ENCODE data around the gene APP. TPM values are rescaled to one million over a fixed set of nuclear protein-coding genes. Genes with fewer than 3 reads are reported as not detected.

APP gene
- total and polyA plus RNA-seq, 7 donors: 37.7 to 118 (median 56.6) TPM

- H3K36me3 ChIP-seq (ENCODE audit: insufficient read depth in 1 of 2, low read depth in 1 of 2): no peaks in the 10 kb centered on the region
- H3K27ac ChIP-seq: no peak overlapping the region
- TF ChIP-seq CTCF (IDR thresholded peaks at IDR 0.05): no peak
- no peak overlapping the region for H3K4me3 ChIP-seq
- ATAC-seq (no peak), DNase-seq (no peak)
- H3K27me3 ChIP-seq (ENCODE audit: insufficient read depth in 3 of 3, low read length in 2 of 3): no peaks in the 10 kb centered on the region
- WGBS, 3 donors: 22 to 44% (median 38%) methylated on average over 7 of the region's 7 CpGs
- no peaks in the 10 kb centered on the region for H3K9me3 ChIP-seq
- intact Hi-C loops (cut with DNase I): no loop called here
- H3K4me1 ChIP-seq: no peaks in the 10 kb centered on the region
These were observed 93.0 kb downstream of the APP start for GRCh38 chr21:26077521-26077920.

GRCh38 chr21:26072666-26073615 lies 97.6 kb downstream of the APP start:
- no peaks in the 10 kb centered on the region for H3K36me3 ChIP-seq (ENCODE audit: insufficient read depth in 1 of 2, low read depth in 1 of 2)
- no peaks in the 10 kb centered on the region for H3K27me3 ChIP-seq (ENCODE audit: insufficient read depth in 3 of 3, low read length in 2 of 3)
- no peak overlapping the region for H3K4me3 ChIP-seq
- intact Hi-C loops (cut with DNase I): no loop called here
- DNase-seq (no peak), ATAC-seq (no peak)
- no peak overlapping the region for H3K27ac ChIP-seq
- no peaks in the 10 kb centered on the region for H3K9me3 ChIP-seq
- 87 to 94% (median 93%) methylated on average over 9 of the region's 9 CpGs for WGBS, 3 donors
- no peak for TF ChIP-seq CTCF (IDR thresholded peaks at IDR 0.05)
- H3K4me1 ChIP-seq: no peaks in the 10 kb centered on the region

- intact Hi-C loops (cut with DNase I): no loop called here
- ATAC-seq: peak in 1 of 4 donors; percentile 38
- H3K9me3 ChIP-seq: no peaks in the 10 kb centered on the region
- H3K4me3 ChIP-seq: peak overlapping the region; percentile 22
- WGBS, 3 donors: 37 to 51% (median 39%) methylated on average over 8 of the region's 8 CpGs
- no peaks in the 10 kb centered on the region for H3K4me1 ChIP-seq
- no peaks in the 10 kb centered on the region for H3K27me3 ChIP-seq (ENCODE audit: insufficient read depth in 3 of 3, low read length in 2 of 3)
- H3K27ac ChIP-seq: no peak overlapping the region
- peak in 1 of 2 donors; percentile 33 for DNase-seq
- TF ChIP-seq CTCF (IDR thresholded peaks at IDR 0.05): no peak
- no peaks in the 10 kb centered on the region for H3K36me3 ChIP-seq (ENCODE audit: insufficient read depth in 1 of 2, low read depth in 1 of 2)
These were observed 99.6 kb downstream of the APP start for GRCh38 chr21:26070822-26071425.

- intact Hi-C loops (cut with DNase I): no loop called here
- WGBS, 3 donors: 77 to 85% (median 80%) methylated on average over 2 of the region's 2 CpGs
- no peak for ATAC-seq
- H3K27ac ChIP-seq: no peak overlapping the region
- no peaks in the 10 kb centered on the region for H3K36me3 ChIP-seq (ENCODE audit: insufficient read depth in 1 of 2, low read depth in 1 of 2)
- no peaks in the 10 kb centered on the region for H3K9me3 ChIP-seq
- no peak for TF ChIP-seq CTCF (IDR thresholded peaks at IDR 0.05)
- H3K4me3 ChIP-seq: no peak overlapping the region
- no peaks in the 10 kb centered on the region for H3K27me3 ChIP-seq (ENCODE audit: insufficient read depth in 3 of 3, low read length in 2 of 3)
- DNase-seq: no peak
- H3K4me1 ChIP-seq: no peaks in the 10 kb centered on the region
These were observed 100.4 kb downstream of the APP start for GRCh38 chr21:26070121-26070520.

Measured in psoas muscle (tissue), 8 donors.